Smooth muscle cell (in vitro differentiated cells): Measurements from ENCODE around the gene C1orf159. TPM values are rescaled to one million over a fixed set of nuclear protein-coding genes. Genes with fewer than 3 reads are reported as not detected.

Source experiments
- DNase-seq: peaks from one replicate; lab custom pipeline; 2025; ENCODE audit not compliant: unreplicated experiment; lab: John Stamatoyannopoulos, UW
- H2AFZ ChIP-seq: fragments of 200-600 bp; sonication (generic); 2 replicates; pipeline ENCODE4 v1.6.0; 2016; ENCODE audit warnings: antibody characterized with exemption, low read depth, mild to moderate bottlenecking
- H3F3A ChIP-seq: fragments of 200-600 bp; sonication (generic); 2 replicates; pipeline ENCODE4 v1.6.0; 2017; ENCODE audit warnings: antibody characterized with exemption, low read depth
- H3K27ac ChIP-seq: fragments of 200-600 bp; sonication (generic); 2 replicates; pipeline ENCODE4 v1.5.1; 2016; ENCODE audit warnings: low read depth, mild to moderate bottlenecking
- H3K27me3 ChIP-seq: fragments of 200-600 bp; sonication (generic); 2 replicates; pipeline ENCODE4 v1.6.1; 2016; ENCODE audit warnings: low read depth, mild to moderate bottlenecking
- H3K36me3 ChIP-seq: fragments of 200-600 bp; sonication (generic); 2 replicates; pipeline ENCODE4 v1.5.1; 2016; ENCODE audit warnings: low read depth
- H3K4me1 ChIP-seq: fragments of 200-600 bp; sonication (generic); 2 replicates; pipeline ENCODE4 v1.5.1; 2016; ENCODE audit warnings: low read depth
- H3K4me2 ChIP-seq: fragments of 200-600 bp; sonication (generic); 2 replicates; pipeline ENCODE4 v1.6.0; 2016; ENCODE audit warnings: mild to moderate bottlenecking
- H3K4me3 ChIP-seq: fragments of 200-600 bp; sonication (generic); 2 replicates; pipeline ENCODE4 v1.5.1; 2016; ENCODE audit warnings: mild to moderate bottlenecking
- H3K79me2 ChIP-seq: fragments of 200-600 bp; sonication (generic); 2 replicates; pipeline ENCODE4 v1.6.0; 2016; ENCODE audit warnings: low read depth, mild to moderate bottlenecking
- H3K9ac ChIP-seq: fragments of 200-600 bp; sonication (generic); 2 replicates; pipeline ENCODE4 v1.6.0; 2016; ENCODE audit warnings: low read depth
- H3K9me3 ChIP-seq: fragments of 200-600 bp; sonication (generic); replicated peaks from 2 replicates; pipeline ENCODE4 v1.5.1; 2016; ENCODE audit warnings: low read depth
- H4K20me1 ChIP-seq: fragments of 200-600 bp; sonication (generic); 2 replicates; pipeline ENCODE4 v1.6.0; 2016; ENCODE audit warnings: low read depth
- WGBS: methylation state at CpG from one replicate; pipeline ENCODE4 v1.1.7; 2016; ENCODE audit warnings: low lambda C conversion rate; 5-methylcytosine and 5-hydroxymethylcytosine counted together
- polyA plus RNA-seq: library from polyadenylated mRNA; unstranded; fragments of >200 nt; fragmentation: Nextera tagmentation; extraction: Ambion mirVana; gene quantifications from 2 replicates; pipeline ENCODE4 v1.2.1, GENCODE V29; 2016
- total RNA-seq: library from RNA; depleted of rRNA; stranded (reverse); fragments of >200 nt; gene quantifications from 2 replicates; pipeline ENCODE4 v1.2.3, GENCODE V29; 2014
- TF ChIP-seq, protein P1 (sequence below): fragments of 200-600 bp; sonication (generic); IDR thresholded peaks from 2 replicates; pipeline ENCODE4 v1.5.1; 2017; ENCODE audit warnings: borderline replicate concordance, mild to moderate bottlenecking, antibody characterized with exemption; ENCODE audit not compliant: insufficient read depth, poor library complexity, severe bottlenecking

The C1orf159 gene
- total and polyA plus RNA-seq, 2 experiments from 2014 or later: 20.2 to 24.5 TPM

DNA sequence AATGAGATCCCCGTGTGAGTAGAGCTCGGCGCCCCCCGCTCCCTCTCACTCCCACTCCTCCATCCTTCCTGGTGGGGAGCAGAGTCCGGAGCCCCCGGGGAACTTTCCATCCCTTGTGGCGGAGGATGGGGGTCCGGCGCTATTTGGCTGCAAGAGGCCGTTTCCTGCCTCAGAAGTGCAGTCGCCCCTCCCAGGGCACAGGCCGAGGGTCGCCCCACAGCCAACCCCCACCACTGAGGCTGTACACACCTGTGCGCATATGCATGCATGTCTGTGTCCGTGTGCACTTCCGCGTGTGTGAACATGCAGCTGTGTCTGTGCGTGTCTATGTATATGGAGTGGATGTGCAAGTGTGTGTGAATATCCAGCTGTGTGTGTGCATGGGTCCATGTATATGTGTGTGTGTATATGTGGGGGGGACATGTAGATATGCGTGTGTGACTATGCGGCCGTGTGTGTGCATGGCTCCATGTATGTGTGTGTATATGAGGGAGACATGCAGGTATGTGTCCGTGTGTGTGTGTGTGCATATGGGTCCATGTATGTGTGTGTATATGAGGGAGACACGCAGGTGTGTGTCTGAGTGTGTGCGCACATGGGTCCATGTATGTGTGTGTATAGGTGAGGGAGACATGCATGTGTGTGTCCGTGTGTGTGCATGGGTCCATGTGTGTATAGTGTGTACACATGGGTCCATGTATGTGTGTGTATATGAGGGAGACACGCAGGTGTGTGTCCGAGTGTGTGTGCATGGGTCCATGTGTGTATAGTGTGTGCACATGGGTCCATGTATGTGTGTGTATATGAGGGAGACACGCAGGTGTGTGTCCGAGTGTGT is 63.7 kb downstream of the C1orf159 start:
- Histone ChIP-seq H4K20me1 (no peaks in the 10 kb centered on the region), H2AFZ (no peak overlapping the region), H3K79me2 (no peaks in the 10 kb centered on the region), H3K4me3 (no peak overlapping the region), H3K9me3 (no peaks in the 10 kb centered on the region), H3K4me1 (no peaks in the 10 kb centered on the region), H3K27ac (no peak overlapping the region), H3K36me3 (no peaks in the 10 kb centered on the region), H3K27me3 (no peaks in the 10 kb centered on the region), H3K4me2 (no peak overlapping the region), H3K9ac (no peak overlapping the region), H3F3A (no peaks in the 10 kb centered on the region)
- TF ChIP-seq, protein P1, sequence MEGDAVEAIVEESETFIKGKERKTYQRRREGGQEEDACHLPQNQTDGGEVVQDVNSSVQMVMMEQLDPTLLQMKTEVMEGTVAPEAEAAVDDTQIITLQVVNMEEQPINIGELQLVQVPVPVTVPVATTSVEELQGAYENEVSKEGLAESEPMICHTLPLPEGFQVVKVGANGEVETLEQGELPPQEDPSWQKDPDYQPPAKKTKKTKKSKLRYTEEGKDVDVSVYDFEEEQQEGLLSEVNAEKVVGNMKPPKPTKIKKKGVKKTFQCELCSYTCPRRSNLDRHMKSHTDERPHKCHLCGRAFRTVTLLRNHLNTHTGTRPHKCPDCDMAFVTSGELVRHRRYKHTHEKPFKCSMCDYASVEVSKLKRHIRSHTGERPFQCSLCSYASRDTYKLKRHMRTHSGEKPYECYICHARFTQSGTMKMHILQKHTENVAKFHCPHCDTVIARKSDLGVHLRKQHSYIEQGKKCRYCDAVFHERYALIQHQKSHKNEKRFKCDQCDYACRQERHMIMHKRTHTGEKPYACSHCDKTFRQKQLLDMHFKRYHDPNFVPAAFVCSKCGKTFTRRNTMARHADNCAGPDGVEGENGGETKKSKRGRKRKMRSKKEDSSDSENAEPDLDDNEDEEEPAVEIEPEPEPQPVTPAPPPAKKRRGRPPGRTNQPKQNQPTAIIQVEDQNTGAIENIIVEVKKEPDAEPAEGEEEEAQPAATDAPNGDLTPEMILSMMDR: no peak
- DNase-seq: no peak
- 95% methylated on average over 28 of the region's 29 CpGs for WGBS

DNA sequence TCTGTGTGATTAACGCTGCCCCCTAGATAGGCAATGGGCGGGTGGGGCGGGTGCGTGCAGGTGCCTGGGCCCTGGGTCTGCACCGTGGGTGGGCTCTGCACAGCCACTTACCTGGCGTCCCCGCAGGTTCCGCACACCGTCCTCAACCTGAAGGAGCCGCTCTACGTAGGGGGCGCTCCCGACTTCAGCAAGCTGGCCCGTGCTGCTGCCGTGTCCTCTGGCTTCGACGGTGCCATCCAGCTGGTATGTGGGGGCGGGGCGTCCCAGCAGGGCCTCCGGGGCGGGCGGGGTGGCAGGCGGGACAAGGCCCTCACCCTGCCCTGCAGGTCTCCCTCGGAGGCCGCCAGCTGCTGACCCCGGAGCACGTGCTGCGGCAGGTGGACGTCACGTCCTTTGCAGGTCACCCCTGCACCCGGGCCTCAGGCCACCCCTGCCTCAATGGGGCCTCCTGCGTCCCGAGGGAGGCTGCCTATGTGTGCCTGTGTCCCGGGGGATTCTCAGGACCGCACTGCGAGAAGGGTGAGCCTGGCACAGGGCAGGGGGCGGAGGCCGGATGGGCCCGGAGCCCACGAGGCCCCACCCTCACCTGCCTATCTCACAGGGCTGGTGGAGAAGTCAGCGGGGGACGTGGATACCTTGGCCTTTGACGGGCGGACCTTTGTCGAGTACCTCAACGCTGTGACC is 64.6 kb downstream of the C1orf159 start:
- TF ChIP-seq, protein P1: no peak
- whole genome bisulfite sequencing: 93% methylated on average over 39 of the region's 46 CpGs
- no peak overlapping the region for H3K4me2 ChIP-seq

DNA sequence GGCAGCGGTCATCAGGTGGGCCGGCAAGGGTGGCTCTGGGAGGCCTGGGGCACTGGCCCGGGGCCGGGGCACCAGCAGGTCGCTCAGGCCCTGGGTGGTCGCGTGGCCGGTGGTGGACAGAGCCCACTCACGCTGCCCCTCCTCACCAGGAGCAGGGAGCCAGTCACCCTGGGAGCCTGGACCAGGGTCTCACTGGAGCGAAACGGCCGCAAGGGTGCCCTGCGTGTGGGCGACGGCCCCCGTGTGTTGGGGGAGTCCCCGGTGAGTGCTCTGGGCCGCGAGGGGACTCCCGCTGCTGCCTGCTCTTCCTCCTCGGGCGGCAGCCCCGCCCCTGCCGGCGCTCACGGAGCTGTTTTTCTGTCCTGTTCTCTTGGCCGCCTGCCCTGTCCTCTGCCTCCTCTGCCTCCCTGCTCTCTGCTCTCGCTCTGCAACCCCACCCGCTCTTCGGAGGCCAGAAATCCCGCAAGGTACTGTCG is 65.3 kb downstream of the C1orf159 start:
- Histone ChIP-seq H2AFZ (no peak overlapping the region), H3F3A (no peaks in the 10 kb centered on the region), H3K27me3 (no peaks in the 10 kb centered on the region), H3K4me2 (no peak overlapping the region), H3K4me1 (no peaks in the 10 kb centered on the region), H3K79me2 (no peaks in the 10 kb centered on the region), H3K9me3 (no peaks in the 10 kb centered on the region), H3K4me3 (no peak overlapping the region), H4K20me1 (no peaks in the 10 kb centered on the region), H3K9ac (no peak overlapping the region), H3K27ac (no peak overlapping the region), H3K36me3 (no peaks in the 10 kb centered on the region)
- TF ChIP-seq, protein P1: no peak
- no peak for DNase-seq
- WGBS: 97% methylated on average over 18 of the region's 32 CpGs

More for the DNA sequence above, 64.6 kb downstream of the C1orf159 start:
- Histone ChIP-seq H3K27ac (no peak overlapping the region), H3K9ac (no peak overlapping the region), H3K27me3 (no peaks in the 10 kb centered on the region), H3K4me1 (no peaks in the 10 kb centered on the region), H3K79me2 (no peaks in the 10 kb centered on the region), H3K36me3 (no peaks in the 10 kb centered on the region), H3K9me3 (no peaks in the 10 kb centered on the region), H3K4me3 (no peak overlapping the region), H3F3A (no peaks in the 10 kb centered on the region), H2AFZ (no peak overlapping the region), H4K20me1 (no peaks in the 10 kb centered on the region)
- DNase-seq: no peak
